Ascending aorta (tissue), 2 donors: ENCODE measurements around the gene CAP2. TPM values are rescaled to one million over a fixed set of nuclear protein-coding genes. Genes with fewer than 3 reads are reported as not detected.

ENCODE experiments used
- DNase-seq, 2 donors: peaks; one replicate each; pipeline ENCODE4 v3.0.0-alpha.2; 2019; ENCODE audit warnings: low spot score in 2 of 2
- H3K27ac ChIP-seq, 2 donors: fragments of 200-600 bp; sonication (generic); one replicate each; pipeline ENCODE4 v1.5.1; 2016 to 2017; ENCODE audit warnings: mild to moderate bottlenecking in 1 of 2
- H3K27me3 ChIP-seq: fragments of 200-600 bp; sonication (generic); one replicate; pipeline ENCODE4 v1.5.1; 2017
- H3K36me3 ChIP-seq, 2 donors: fragments of 200-600 bp; sonication (generic); one replicate each; pipeline ENCODE4 v1.5.1; 2016
- H3K4me1 ChIP-seq, 2 donors: fragments of 200-600 bp; sonication (generic); one replicate each; pipeline ENCODE4 v1.5.1; 2016 to 2017; ENCODE audit warnings: mild to moderate bottlenecking in 1 of 2
- H3K4me3 ChIP-seq, 2 donors: fragments of 200-600 bp; sonication (generic); one replicate each; pipeline ENCODE4 v1.5.1; 2016 to 2017; ENCODE audit warnings: mild to moderate bottlenecking in 1 of 2
- H3K9me3 ChIP-seq, 2 donors: fragments of 200-600 bp; sonication (generic); one replicate each; pipeline ENCODE4 v1.5.1; 2016
- intact Hi-C: fragments of 100-400 bp; cut with DNase I; formaldehyde crosslinking; loops from one replicate; pipeline ENCODE4 v1.15.1; 2023
- total RNA-seq: library from RNA; depleted of rRNA; stranded (reverse); fragments of >200 nt; gene quantifications from one replicate; pipeline ENCODE4 v1.1.0, GENCODE V29; 2016
- TF ChIP-seq, protein P1 (sequence below), 3 experiments: fragments of 200-600 bp in 2 of 3; fragments of 450-650 bp in 1 of 3; sonication (generic) in 2 of 3; IDR thresholded peaks; one replicate each; pipeline ENCODE4 v1.5.1; 2016 to 2019; ENCODE audit warnings: antibody characterized with exemption in 3 of 3, mild to moderate bottlenecking in 1 of 3, moderate library complexity in 1 of 3

Gene CAP2
- total RNA-seq, 1 donor from 2014 or later: 7.1 TPM

DNA sequence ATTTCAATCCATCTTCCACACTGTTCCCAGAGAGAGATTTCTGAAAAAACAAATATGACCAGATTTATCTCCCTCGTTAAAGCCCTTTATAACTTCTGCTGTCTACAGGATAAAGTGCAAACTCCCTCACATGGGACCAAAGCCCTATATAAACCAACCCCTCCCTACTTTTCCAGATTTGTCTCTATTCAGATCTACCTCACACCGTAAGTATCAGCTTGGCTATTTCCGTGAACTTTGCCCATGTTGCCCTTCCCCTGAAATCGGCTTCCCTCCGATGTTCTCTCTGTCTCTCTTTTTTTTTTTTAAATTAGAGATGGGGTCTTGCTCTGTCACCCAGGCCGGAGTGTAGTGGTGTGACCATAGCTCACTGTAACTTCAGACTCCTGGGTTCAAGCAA lies 194.6 kb downstream of the CAP2 start:
- Histone ChIP-seq H3K27ac (no peak overlapping the region), H3K4me3 (no peak overlapping the region), H3K27me3 (no peaks in the 10 kb centered on the region), H3K9me3 (no peaks in the 10 kb centered on the region), H3K36me3 (no peaks in the 10 kb centered on the region), H3K4me1 (no peaks in the 10 kb centered on the region)
- TF ChIP-seq, protein P1, sequence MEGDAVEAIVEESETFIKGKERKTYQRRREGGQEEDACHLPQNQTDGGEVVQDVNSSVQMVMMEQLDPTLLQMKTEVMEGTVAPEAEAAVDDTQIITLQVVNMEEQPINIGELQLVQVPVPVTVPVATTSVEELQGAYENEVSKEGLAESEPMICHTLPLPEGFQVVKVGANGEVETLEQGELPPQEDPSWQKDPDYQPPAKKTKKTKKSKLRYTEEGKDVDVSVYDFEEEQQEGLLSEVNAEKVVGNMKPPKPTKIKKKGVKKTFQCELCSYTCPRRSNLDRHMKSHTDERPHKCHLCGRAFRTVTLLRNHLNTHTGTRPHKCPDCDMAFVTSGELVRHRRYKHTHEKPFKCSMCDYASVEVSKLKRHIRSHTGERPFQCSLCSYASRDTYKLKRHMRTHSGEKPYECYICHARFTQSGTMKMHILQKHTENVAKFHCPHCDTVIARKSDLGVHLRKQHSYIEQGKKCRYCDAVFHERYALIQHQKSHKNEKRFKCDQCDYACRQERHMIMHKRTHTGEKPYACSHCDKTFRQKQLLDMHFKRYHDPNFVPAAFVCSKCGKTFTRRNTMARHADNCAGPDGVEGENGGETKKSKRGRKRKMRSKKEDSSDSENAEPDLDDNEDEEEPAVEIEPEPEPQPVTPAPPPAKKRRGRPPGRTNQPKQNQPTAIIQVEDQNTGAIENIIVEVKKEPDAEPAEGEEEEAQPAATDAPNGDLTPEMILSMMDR (IDR thresholded peaks at IDR 0.05): no peak
- DNase-seq: no peak
- intact Hi-C loops: loop anchor here (10.0 kb wide), 1 partner anchor 457 kb away; no protein-coding TSS in a partner anchor

DNA sequence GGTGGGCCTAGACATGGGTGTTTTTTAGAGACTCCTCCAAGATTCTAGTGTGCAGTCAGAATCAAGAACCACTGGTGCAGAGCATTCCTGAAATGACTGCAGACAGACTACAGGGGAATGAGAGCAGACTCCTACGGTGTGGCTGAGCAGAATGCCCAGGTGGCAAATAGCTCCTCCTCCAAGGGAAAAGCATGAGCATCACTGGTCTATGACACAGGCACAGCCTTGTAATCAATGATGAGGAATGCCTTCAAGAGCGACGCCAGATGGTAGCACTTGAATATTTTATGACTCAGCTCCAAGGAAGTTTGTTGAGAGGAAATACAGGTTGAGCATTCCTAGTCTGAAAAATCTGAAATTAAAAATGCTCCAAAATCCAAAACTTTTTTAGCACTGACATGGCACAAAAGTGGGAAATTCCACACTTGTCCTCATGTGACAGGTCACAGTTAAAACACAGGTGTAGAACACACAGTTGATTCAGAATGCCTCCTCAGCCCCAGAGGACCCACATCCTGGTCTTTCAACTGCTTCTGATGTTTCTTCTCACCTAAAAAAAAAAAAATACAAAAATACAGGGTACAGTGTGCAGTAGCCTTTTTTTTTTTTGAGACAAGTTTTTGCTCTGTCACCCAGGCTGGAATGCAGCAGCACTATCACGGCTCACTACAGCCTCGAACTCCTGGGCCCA lies 196.2 kb downstream of the CAP2 start:
- H3K4me3 ChIP-seq: no peak overlapping the region
- intact Hi-C loops: loop anchor here (10.0 kb wide), 1 partner anchor 455 kb away; no protein-coding TSS in a partner anchor
- TF ChIP-seq, protein P1 (IDR thresholded peaks at IDR 0.05): no peak
- H3K27ac ChIP-seq: no peak overlapping the region
- H3K4me1 ChIP-seq: no peaks in the 10 kb centered on the region
- no peaks in the 10 kb centered on the region for H3K36me3 ChIP-seq
- no peaks in the 10 kb centered on the region for H3K9me3 ChIP-seq
- no peaks in the 10 kb centered on the region for H3K27me3 ChIP-seq
- DNase-seq: no peak

DNA sequence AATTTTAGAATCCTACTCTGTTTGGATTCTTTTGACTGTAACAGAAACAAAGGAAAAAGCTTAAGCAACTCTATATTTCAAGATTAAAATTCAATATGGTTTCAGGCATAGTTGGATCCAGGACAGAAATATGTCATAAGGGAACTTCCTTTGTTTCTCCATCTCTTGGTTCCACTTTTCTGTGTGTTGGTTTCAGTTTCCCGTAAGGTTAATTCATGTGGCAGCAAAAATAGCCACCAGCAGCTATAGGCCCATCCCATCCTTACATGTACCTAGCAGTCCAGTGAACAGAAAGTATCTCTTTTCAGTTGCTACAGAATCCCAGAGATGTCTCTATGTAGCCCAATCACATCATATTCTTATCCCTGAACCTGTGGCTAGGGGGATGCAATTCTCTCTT lies 197.9 kb downstream of the CAP2 start:
- no peaks in the 10 kb centered on the region for H3K4me1 ChIP-seq
- intact Hi-C loops: no loop called here

DNA sequence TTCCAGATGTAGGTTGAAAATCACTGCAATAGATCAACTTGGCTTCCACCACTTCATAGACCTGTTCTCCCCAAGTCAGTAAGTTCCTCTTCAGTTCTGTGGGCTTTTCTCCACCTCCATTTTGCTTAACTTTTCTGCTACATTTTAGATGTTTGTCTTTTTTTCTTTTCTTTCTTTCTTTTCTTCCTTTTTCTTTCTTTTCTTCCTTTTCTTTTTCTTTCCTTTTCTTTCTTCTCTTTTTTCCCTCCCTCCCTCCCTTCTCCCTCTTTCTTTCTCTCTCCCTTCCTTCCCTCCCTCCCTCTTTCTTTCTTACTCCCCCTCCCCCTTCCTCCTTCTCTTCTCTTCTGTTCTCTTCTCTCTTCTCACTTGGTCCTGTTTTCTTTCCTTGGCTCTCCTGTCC lies 199.9 kb downstream of the CAP2 start:
- Histone ChIP-seq H3K4me1 (no peaks in the 10 kb centered on the region), H3K36me3 (no peaks in the 10 kb centered on the region), H3K27ac (no peak overlapping the region), H3K27me3 (no peaks in the 10 kb centered on the region), H3K9me3 (no peaks in the 10 kb centered on the region), H3K4me3 (no peak overlapping the region)
- DNase-seq: no peak
- intact Hi-C loops: no loop called here
- TF ChIP-seq, protein P1 (IDR thresholded peaks at IDR 0.05): no peak

More for the DNA sequence above, 197.9 kb downstream of the CAP2 start:
- TF ChIP-seq, protein P1 (IDR thresholded peaks at IDR 0.05): no peak
- no peaks in the 10 kb centered on the region for H3K9me3 ChIP-seq
- no peaks in the 10 kb centered on the region for H3K27me3 ChIP-seq
- H3K4me3 ChIP-seq: no peak overlapping the region
- no peak overlapping the region for H3K27ac ChIP-seq
- H3K36me3 ChIP-seq: no peaks in the 10 kb centered on the region
- DNase-seq: no peak

DNA sequence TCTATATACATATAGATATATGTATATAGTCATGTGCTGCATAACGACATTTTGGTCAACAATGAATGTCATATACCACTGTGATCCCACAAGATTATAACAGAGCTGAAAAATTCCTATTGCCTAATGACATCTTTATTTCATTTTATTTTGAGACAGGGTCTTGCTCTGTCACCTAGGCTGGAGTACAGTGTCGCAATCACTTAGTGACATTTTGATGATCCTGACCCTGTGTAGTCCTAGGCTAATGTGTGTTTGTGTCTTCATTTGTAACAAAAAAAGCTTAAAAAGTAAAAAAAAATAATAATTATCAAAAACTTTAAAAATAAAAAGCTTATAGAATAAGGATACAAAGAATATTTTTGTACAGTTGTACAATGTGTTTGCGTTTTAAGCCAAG lies 202.7 kb downstream of the CAP2 start:
- no peak for DNase-seq
- intact Hi-C loops: no loop called here
- H3K36me3 ChIP-seq: no peaks in the 10 kb centered on the region
- no peaks in the 10 kb centered on the region for H3K9me3 ChIP-seq
- TF ChIP-seq, protein P1 (IDR thresholded peaks at IDR 0.05): no peak
- no peaks in the 10 kb centered on the region for H3K27me3 ChIP-seq
- H3K27ac ChIP-seq: no peak overlapping the region
- H3K4me3 ChIP-seq: no peak overlapping the region
- no peaks in the 10 kb centered on the region for H3K4me1 ChIP-seq
